NCI-H526 (cell line): ENCODE measurements around the gene PCK1.
A peak's percentile ranks its signal among the peaks of the same experiment; 100 is the strongest.
"Not testable (repeated sequence)": the region's sequence is repeated elsewhere in the genome, so short reads cannot be mapped to it uniquely, and the experiment has no call there.

Experiments
- DNase-seq, 2 experiments: peaks; one replicate each; lab custom pipeline; 2025; lab: John Stamatoyannopoulos, UW

Gene PCK1

DNA sequence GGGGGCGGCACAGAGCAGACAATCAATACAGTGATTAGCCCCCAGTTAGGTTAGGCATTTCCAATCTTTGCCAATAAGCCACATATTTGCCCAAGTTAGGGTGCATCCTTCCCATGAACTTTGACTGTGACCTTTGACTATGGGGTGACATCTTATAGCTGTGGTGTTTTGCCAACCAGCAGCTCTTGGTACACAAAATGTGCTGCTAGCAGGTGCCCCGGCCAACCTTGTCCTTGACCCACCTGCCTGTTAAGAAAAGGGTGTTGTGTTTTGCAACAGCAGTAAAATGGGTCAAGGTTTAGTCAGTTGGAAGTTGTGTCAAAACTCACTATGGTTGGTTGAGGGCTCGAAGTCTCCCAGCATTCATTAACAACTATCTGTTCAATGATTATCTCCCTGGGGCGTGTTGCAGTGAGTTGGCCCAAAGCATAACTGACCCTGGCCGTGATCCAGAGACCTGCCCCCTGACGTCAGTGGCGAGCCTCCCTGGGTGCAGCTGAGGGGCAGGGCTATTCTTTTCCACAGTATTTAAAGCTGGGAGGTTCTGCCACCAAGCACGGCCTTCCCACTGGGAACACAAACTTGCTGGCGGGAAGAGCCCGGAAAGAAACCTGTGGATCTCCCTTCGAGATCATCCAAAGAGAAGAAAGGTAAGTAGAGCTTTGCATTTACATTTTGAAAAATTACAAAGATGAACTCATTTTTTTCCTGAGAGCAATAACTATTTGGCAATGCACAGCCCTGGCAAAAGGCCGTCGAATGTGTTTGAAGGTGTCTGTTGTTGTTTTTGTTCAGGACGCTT lies at the start of gene PCK1:
Gene PCK1, plus strand, starts transcription at position 557 of the 802 bp plus-strand sequence. CDS start 302 bp downstream, outside the sequence.
- DNase-seq = no peak

DNA sequence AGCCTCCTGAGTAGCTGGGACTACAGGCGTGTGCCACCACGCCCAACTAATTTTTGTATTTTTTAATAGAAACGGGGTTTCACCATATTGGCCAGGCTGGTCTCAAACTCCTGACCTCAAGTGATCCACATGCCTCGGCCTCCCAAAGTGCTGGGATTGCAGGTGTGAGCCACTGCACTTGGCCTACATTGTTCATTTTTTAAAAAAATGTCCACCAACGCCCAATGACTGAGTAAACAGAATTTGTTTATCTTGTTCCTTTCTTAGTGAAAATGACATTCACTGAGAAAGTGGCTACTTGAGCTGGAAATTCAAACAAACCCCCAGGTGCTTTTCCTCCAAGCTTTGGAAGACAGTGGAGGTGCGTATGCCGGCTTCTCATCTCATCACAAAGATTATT lies 49.2 kb upstream of the PCK1 start:
- not testable (repeated sequence) for DNase-seq

DNA sequence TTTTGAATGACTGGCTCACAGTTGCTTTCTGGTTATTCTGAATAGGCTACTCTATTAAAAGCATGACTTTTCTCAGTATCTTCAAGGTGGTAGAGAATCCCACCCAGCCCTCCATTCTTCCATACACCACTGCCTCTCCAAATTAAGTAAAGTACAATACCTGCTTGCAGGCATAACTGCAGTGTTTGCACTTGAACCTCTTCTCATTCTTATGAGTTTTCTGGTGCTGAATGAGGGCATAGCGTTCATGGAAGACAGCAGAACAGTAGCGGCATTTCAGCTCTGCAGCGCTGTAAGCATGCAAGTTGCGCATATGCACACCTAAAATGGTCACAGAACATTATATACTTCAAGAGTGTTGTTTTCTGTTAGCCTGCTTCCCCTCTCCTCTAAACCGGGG lies 48.5 kb upstream of the PCK1 start:
- DNase-seq = no peak

DNA sequence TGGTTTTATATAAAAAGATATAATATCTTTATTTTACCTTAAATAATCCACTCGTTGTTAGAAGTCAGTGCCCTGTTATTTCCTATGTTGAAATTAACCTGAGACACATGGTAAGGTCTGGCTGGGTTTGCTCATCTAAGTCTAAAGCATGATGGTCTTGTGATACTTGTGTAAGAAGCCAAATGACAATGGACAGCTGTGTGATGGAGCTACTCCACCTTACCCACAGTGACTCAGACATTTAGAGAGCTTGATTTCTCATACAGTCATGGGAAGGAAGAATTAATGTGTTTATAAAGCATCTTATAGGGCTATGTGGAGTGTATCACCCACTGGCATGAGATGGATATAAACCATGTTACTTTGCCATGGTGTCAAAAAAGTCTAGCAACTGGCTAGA lies 47.7 kb upstream of the PCK1 start:
- DNase-seq = no peak

DNA sequence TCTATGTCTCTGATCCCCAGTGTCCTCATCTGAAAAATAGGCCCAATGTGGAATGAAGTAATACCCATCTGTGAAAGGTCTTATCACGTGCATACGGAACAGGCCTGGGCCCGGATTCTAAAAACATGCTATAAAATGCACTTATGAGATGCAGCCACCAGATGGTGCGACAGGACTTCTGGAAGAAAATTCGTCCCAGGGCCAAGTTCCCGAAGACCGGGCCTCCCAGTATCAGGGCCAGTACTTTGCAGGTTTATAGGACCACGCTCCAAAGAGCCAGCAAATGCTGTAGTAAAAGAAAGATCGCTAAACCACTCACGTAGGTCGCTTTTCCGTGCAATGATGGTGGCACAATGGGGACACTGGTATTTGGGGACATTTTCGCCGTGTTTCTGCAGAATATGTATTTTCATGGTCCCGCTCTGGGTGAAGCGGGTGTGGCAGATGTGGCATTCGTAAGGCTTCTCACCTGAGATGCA lies 46.6 kb upstream of the PCK1 start:
- DNase-seq = peak; percentile 78 to 93

DNA sequence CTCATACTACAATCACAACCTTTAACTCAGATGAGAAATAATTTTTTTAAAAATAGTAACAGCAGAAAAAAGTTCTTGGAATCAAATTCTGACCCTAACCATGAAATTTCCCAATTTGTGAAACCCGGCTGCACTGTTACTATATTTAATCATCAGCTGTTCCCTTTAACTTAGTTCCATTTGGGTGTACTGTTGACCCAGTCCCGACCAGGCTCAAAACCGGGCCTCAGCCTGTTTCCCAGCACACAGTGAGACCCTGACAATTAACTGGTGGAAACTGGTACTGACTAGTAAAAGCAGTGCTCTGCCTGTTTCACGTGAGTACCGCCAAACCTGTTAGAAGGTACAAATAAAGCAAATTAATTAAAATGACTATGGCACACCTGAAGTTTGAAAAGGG lies 43.0 kb upstream of the PCK1 start:
- DNase-seq = no peak

DNA sequence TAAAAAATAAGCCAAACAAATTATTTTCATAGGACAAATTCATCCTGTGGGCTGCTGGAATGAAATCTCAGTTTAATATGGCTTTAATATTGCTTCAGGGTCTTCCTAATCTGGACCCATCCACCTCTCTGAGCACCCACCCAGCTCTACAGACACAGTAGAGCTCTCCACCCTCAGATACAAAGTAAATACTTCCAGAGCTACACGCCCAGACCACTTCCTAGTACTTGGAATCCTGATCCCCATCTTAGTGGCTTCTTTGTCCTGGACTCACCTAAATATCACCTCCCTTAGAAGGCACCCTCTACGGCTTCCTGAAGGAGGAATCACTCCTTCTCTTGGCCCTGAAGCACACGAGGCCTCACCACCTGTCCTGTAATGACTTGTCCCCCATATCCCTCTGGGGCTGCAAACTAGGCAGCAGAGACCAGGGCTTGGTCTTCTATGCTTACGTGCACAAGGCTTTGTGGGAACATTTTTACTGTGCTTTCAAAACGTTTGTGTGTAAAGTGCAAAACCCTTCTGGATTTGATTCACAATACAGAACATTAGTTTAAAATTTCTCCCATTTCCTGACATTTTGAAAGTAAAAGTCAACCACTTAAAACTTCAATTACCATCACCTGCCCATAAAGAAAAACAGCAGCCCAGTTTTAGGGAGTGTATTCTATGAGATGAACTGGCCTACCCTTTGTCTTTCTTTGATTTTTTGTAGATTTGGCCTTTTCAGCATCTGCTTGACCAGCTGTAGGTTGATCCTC lies 38.4 kb upstream of the PCK1 start:
- DNase-seq = no peak

DNA sequence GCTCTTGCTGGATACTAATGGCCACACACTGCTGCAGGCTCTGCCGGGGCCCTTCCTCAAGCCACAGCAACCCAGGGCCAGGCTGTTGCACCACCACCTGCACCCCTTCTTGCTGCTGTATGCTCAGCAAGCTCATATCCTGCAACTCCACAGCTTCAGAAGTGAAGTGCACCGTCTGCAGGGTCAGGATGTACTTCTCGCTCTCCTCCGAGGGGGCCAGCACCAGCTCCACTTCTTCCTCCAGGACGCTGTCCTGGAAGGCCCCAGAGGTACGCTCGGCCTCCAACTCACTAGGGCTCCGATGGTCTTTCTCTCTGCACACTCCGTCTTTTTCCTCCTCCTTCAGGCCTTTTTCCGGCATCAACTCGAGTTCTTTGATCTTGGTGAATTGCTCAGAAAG lies 37.1 kb upstream of the PCK1 start:
- DNase-seq = no peak

DNA sequence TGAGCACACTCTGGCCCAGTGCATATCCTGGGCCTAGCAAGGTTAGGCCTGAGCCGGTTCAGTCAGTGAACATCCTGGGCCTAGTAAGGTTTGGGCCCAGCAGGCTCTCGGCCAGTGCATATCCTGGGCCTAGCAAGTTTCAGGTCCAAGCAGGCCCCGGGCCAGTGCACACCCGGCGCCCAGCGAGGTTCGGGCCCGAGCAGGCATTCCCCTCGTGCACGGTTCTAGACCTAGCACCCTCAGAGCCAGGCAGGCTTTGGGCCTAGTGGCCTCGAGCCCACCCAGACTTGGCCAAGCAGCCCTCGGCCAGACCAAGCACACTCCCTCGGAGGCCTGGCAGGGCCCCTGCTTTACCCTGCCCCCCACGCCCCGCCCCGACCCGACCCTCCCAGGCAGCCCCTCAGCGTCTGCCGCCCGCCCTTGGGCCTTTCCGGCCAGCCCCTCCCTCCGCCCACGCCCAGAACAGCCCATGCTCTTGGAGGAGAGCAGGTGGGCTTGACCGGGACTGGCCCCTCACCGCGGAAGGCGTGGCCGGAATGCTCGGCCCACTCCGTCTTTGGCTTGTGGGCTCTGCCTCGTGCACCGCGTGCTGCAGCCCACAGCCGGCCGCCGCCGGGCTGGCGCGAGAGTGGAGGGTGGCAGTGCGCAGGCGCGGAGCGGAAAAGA lies 36.3 kb upstream of the PCK1 start, which contains the start of gene CTCFL:
Gene CTCFL, minus strand, starts transcription at position 630 of the 666 bp plus-strand sequence. CDS start 935 bp downstream, outside the sequence.
- no peak for DNase-seq

DNA sequence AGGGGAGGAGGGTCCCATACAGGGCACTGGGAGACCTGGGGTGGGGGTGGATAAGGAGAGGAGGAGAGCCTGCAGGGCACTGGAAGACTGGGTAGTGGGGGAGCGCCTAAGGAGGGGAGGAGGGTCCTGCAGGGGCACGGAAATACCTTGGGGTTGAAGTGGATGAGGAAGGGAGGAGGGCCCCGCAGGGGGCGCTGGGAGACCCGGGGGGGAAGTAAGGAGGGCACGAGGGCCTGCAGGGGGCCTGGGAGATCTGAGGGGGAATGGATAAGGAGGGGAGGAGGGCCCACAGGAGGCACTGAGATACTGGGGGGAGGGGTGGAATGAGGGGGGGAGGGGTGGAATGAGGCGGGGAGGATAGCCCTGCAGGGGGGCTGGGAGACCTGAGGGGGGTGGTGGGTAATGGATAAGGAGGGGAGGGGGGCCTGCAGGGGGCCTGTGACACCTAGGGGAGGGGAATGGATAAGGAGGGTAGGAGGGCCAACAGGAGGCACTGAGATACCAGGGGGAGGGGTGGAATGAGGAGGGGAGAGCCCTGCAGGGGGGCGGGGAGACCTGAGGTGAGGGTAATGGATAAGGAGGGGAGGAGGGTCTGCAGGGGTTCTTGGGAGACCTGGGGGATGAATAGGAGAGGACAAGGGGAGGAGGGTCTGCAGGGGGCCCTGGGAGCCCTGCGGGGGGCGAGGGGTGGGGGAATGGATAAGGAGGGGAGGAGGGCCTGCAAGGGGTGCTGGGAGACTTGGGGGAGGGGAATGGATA lies 35.4 kb upstream of the PCK1 start:
- DNase-seq = no peak

DNA sequence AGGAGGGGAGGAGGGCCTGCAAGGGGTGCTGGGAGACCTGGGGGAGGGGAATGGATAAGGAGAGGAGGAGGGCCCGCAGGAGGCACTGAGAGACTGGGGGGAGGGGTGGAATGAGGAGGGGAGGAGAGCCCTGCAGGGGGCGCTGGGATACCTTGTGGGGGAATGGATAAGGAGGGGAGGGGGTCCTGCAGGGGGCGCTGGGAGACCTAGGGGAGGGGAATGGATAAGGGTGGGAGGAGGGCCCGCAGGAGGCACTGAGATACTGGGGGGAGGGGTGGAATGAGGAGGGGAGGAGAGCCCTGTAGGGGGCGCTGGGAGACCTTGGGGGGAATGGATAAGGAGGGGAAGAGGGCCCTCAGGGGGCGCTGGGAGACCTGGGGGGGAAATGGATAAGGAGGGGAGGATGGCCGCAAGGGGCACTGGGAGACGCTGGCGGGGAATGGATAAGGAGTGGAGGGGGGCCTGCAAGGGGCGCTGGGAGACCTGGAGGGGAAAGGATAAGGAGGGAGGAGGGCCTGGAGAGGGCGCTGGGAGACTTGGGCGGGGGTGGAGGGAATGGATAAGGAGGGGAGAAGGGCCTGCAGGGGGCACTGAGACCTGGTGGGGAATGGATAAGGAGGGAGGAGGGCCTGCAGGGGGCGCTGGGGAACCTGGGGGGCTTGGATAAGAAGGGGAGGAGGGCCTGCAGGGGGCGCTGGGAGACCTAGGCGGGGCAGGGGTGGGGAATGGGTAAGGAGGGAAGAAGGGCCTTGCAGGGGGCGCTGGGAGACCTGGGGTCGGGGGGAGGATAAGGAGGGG lies 34.6 kb upstream of the PCK1 start:
- DNase-seq = peak; percentile 30 to 72

DNA sequence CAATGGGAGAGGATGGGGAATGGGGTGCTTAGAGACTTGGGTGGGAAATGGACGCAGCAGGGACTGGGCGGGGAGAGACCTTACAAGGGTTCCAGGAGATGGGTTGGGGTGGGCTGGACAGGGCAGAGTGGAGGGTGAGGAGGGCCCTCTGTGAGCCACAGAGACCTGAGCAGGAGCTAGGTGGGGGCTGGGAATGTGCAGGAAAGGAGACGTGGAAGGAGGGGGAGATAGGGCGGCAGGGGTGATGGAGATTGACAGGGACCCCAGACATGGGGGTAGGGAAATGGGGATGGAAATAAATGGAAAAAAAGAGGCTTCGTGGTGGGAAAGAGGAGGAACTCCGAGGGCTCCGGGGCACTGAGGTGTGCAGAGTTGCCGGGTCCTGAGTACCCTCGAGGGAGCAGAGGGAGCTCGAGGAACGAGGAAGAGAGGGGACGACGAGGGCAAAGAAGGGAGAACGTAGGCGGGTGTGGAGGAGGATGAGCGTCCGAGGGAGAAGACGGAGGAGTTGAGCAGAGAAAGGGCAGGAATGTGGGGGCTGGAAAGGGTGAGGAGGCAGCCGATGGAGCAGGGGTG lies 33.9 kb upstream of the PCK1 start:
- DNase-seq = no peak

DNA sequence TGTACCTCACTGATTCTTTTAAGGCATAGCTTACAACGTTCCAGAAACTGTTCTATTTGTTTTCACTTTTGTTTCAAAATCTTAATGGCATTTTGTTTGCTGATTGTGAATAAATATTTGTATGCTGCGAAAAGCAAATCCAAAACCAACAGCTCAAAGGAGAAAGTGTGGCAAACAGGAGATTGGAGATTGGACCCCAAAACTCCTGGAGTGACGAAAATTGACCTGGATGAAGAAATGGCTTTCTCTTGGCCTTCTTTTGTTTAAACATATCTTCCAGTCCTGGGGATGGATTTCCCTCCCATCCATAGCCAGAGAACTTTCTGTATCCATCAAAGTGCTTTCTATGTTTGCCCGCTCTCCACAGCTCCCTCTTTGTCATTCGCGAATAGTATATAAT lies 33.2 kb upstream of the PCK1 start:
- DNase-seq = no peak

DNA sequence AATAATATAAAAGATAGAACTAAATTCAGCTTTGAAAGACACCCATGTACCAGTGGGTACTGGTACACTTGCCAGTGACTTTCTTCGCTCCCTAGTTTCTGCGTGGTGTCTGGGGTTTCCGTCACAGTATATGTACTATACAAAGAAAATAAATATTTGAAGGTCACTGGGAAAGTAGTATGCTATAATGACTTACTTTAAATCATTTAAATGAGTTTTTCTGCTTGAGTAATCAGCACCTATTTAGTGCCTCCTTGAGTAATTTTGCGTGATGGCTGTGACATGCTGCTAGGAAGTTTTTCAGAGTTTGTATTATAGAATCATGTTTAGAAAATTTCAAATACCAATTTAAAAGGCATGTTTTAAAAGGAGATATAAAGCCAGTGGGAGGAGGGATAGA lies 32.8 kb upstream of the PCK1 start:
- DNase-seq = no peak

DNA sequence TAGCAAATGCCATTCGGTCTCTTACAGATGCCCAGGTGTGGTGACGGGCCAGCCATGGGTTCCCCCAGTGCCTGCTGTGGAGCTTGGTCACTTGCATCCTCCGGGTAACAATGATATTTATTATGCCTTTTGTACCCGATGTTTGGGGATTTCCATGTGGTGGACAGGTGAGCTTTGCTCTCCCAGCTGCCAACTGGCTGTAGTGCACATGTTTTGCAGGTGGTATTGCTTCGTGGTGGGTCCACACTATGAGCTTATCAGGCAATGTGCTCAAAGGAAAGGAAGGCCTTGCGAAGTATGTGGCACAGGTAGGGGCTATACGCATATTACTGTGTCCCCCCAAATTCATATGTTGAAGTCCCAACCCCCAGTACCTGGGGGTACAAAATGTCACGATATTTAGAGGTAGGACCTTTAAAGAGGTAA lies 31.7 kb upstream of the PCK1 start:
- DNase-seq = no peak

DNA sequence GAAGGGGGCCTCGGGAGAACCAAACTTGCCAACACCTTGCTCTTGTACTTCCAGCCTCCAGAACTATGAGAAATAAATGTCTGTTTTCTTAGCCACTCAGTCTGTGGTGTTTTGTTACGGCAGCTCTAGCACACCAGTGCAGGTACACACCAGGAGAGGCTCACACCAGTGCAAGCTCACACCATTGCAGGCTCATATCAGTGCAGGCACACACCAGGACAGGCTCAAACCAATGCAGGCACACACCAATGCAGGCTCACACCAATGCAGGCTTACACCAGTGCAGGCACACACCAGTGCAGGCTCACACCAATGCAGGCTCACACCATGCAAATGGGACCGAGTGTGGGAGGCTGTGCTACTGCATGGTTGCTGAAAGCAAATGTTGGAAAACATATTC lies 31.1 kb upstream of the PCK1 start:
- no peak for DNase-seq

DNA sequence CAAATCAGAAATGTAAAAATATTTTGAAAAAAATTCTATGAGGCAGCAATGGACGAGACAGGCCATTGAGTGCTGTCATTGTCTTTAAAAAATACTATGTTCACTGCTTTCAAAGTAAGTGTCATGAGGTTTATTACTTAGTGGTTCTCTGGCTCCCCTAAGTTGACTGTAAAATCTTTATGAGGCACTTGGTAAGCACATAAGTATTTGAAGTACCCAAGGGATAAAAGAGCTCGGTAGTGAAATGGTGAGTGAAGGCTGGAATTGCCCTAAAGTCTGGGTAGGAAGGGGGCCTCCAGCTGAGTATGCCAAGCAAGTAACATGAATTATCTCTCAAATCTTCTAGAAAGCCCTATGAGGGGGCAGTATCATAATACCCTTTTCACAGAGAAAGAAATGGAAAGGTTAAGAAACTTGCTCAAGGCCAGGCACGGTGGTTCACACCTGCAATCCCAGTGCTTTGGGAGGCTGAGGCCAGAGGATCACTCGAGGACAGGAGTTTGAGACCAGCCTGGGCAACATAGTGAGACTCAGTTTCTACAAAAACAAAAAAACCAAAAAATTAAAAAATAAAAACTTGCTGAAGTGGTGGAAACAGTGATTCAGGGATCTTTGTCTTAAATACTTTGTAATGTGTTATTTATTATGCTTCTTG lies 30.5 kb upstream of the PCK1 start:
- DNase-seq = no peak

DNA sequence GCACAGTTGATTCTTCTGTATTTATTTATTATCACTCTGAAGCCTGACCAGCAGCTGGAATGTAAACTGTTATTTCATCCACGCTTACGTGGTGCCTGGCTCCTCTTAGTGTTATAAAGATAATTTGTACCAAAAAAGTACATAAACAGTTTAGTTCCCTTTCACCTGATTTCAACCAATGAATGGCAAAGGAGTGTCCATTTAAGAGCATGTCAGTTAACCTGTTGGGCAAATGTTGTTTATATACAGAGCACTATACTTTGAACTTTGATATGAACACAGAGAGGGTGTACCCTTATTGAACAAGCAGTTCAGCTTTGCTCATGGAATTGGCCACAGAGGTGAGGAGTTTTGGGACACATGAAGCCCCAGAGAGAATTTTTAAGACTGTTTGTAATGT lies 28.8 kb upstream of the PCK1 start:
- DNase-seq = no peak

DNA sequence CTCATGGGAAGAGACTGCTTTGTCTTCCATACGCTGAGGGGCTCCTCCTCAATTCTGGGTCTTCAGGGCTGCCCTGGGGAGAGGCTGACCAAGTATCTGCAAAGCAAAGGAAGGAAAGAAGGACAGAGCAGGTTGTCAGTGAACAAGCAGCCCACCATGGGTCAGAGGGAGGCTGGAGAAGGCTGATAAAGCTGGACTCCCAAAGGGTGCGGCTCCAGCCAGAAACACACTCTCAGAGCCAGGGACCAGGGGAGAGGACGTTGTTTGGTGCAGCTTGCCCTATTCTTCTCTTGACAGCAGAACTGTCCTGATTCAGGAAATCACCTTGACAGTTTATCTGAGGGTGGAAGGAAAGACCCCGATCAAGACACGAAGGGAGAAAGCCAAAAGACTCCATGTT lies 25.6 kb upstream of the PCK1 start:
- DNase-seq = no peak

DNA sequence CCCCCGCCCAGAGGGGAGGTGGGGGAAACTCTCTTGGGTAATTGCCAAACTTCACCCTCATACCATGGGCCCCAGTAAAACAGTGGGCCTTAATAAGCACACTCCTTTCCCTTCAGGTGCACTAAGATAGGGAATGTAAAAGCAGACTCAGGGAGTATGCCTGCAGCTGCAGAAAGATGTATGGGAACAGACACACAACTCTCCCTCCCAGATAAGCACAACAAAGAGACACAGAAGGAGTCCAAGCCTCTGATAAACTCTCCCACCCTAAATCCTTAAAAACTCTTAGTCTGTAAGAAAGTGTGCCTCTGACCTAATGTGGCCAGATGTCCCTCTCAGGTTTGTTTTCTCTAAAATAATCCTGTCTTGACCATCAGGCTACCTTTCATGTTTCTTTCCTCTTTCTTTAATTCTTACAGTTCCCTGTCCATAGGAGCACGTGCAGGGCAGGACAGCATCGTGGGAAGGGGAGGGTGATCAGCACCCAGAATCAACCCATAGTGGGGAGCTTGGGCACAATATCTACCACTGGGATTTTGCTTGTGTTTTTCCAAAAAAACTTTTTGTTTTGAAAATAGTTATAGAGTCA lies 24.7 kb upstream of the PCK1 start:
- DNase-seq = no peak
